GM12878 (cell line): ENCODE measurements around the gene BICDL2. TPM values are rescaled to one million over a fixed set of nuclear protein-coding genes. Genes with fewer than 3 reads are reported as not detected.
"Not testable (repeated sequence)": the region's sequence is repeated elsewhere in the genome, so short reads cannot be mapped to it uniquely, and the experiment has no call there.

Experiments used
- ATAC-seq: fragments of 200-7000 bp; cut with Tn5 transposase; 3 replicates; pipeline ENCODE4 v1.9.1; 2020; ENCODE audit warnings: mild to moderate bottlenecking, moderate library complexity
- BruUV-seq: library from RNA; stranded (reverse); fragments of 400-500 nt; replicated peaks from 2 replicates; lab custom pipeline; 2021; lab: Mats Ljungman, UMichigan
- CTCF ChIA-PET: fragments of 300-600 bp; sonication (Branson Sonifier 250); formaldehyde crosslinking; extraction: SDS; loops from one replicate; lab custom pipeline; 2021; ENCODE audit warnings: inconsistent platforms; lab: Yijun Ruan, JAX
- POLR2A ChIA-PET: fragments of 350-600 bp; formaldehyde crosslinking; extraction: SDS; loops from one replicate; lab custom pipeline; 2021; ENCODE audit warnings: inconsistent platforms; lab: Charles Lee
- RAD21 ChIA-PET: fragments of 300-600 bp; sonication (Branson Sonifier 250); formaldehyde crosslinking; loops from one replicate; lab custom pipeline; 2023; ENCODE audit warnings: antibody characterized with exemption; ENCODE audit not compliant: unreplicated experiment; lab: Charles Lee
- SMC1A ChIA-PET: fragments of 300-600 bp; sonication (Branson Sonifier 250); formaldehyde crosslinking; loops from one replicate; lab custom pipeline; 2023; ENCODE audit not compliant: unreplicated experiment, uncharacterized antibody; lab: Charles Lee
- DNase-seq: peaks from one replicate; pipeline ENCODE4 v3.0.0-alpha.2; 2011; ENCODE audit warnings: low read depth, low spot score
- FAIRE-seq: peaks from 3 replicates; lab custom pipeline; 2011; peaks lifted over from hg19 to GRCh38; lab: Jason Lieb, UNC
- H2AFZ ChIP-seq: 2 replicates; pipeline ENCODE4 v1.6.0; 2011; ENCODE audit warnings: low read depth, low read length, control low read depth; ENCODE audit not compliant: control insufficient read depth
- H3K27ac ChIP-seq: 2 replicates; pipeline ENCODE4 v1.5.1; 2011; ENCODE audit warnings: control low read depth; ENCODE audit not compliant: control insufficient read depth, insufficient read depth
- H3K27me3 ChIP-seq, 2 experiments: replicated peaks in 1 of 2; 2 replicates each; pipeline versions ENCODE4 v1.6.0 to v1.6.1; 2011; ENCODE audit warnings: low read length in 1 of 2; ENCODE audit not compliant: control insufficient read depth in 2 of 2, insufficient read depth in 2 of 2
- H3K36me3 ChIP-seq, 2 experiments: 2 replicates each; pipeline ENCODE4 v1.5.1; 2011; ENCODE audit warnings: low read length in 1 of 2; ENCODE audit not compliant: control insufficient read depth in 2 of 2, insufficient read depth in 2 of 2
- H3K4me1 ChIP-seq: 2 replicates; pipeline ENCODE4 v1.6.1; 2011; ENCODE audit warnings: mild to moderate bottlenecking, low read length, moderate library complexity, mixed read lengths; ENCODE audit not compliant: control insufficient read depth, insufficient read depth
- H3K4me2 ChIP-seq: 2 replicates; pipeline ENCODE4 v1.6.0; 2011; ENCODE audit warnings: control low read depth; ENCODE audit not compliant: control insufficient read depth, insufficient read depth
- H3K4me3 ChIP-seq: fragments of 200-600 bp; sonication (generic); 2 replicates; pipeline ENCODE4 v1.5.1; 2016
- H3K79me2 ChIP-seq: 2 replicates; pipeline ENCODE4 v1.6.0; 2011; ENCODE audit warnings: low read length; ENCODE audit not compliant: control insufficient read depth, insufficient read depth
- H3K9ac ChIP-seq: 2 replicates; pipeline ENCODE4 v1.8.0; 2011; ENCODE audit warnings: low read length, control low read depth, mixed read lengths; ENCODE audit not compliant: control insufficient read depth, insufficient read depth
- H3K9me3 ChIP-seq: replicated peaks from 3 replicates; pipeline ENCODE4 v1.5.1; 2011; ENCODE audit warnings: mild to moderate bottlenecking, low read length; ENCODE audit not compliant: control insufficient read depth, insufficient read depth
- H4K20me1 ChIP-seq: 2 replicates; pipeline ENCODE4 v1.6.0; 2011; ENCODE audit not compliant: control insufficient read depth, insufficient read depth
- ATF3 ChIP-seq: IDR thresholded peaks from 2 replicates; pipeline ENCODE4 v1.6.1; 2011; ENCODE audit warnings: low read depth, mild to moderate bottlenecking, low read length, moderate library complexity, borderline replicate concordance; ENCODE audit errors: extremely low read depth
- CREB1 ChIP-seq: IDR thresholded peaks from 2 replicates; pipeline ENCODE4 v1.6.1; 2012; ENCODE audit warnings: low read depth, mild to moderate bottlenecking, inconsistent platforms
- CREM ChIP-seq: IDR thresholded peaks from 2 replicates; pipeline ENCODE4 v1.6.1; 2014; ENCODE audit warnings: antibody characterized with exemption, low read depth
- GABPA ChIP-seq: IDR thresholded peaks from 2 replicates; pipeline ENCODE4 v1.6.1; 2014; ENCODE audit warnings: antibody characterized with exemption, low read depth, mild to moderate bottlenecking, inconsistent platforms
- KLF5 ChIP-seq: fragments of 450-650 bp; IDR thresholded peaks from 2 replicates; pipeline ENCODE4 v1.6.1; 2014; ENCODE audit warnings: mild to moderate bottlenecking; ENCODE audit not compliant: partially characterized antibody
- MEF2B ChIP-seq: fragments of 450-650 bp; IDR thresholded peaks from 2 replicates; pipeline ENCODE4 v1.6.1; 2018; ENCODE audit warnings: mild to moderate bottlenecking, moderate library complexity; ENCODE audit not compliant: partially characterized antibody, poor library complexity, severe bottlenecking
- POU2F2 ChIP-seq: IDR thresholded peaks from 3 replicates; pipeline ENCODE4 v1.6.1; 2011; ENCODE audit warnings: low read depth, mild to moderate bottlenecking, low read length, borderline replicate concordance
- RAD51 ChIP-seq: fragments of 450-650 bp; IDR thresholded peaks from 2 replicates; pipeline ENCODE4 v1.6.1; 2016; ENCODE audit warnings: moderate library complexity, mild to moderate bottlenecking, inconsistent platforms
- RBBP5 ChIP-seq: fragments of 200-600 bp; sonication (generic); conservative IDR thresholded peaks from 2 replicates; pipeline ENCODE4 v1.6.1; 2016
- SRF ChIP-seq, 2 experiments: IDR thresholded peaks; 2 replicates each; pipeline ENCODE4 v1.6.1; 2011; ENCODE audit warnings: low read depth in 2 of 2, low read length in 2 of 2, mild to moderate bottlenecking in 1 of 2, moderate library complexity in 1 of 2
- ZNF24 ChIP-seq: fragments of 450-650 bp; IDR thresholded peaks from 2 replicates; pipeline ENCODE4 v1.6.1; 2017; ENCODE audit warnings: antibody characterized with exemption, mild to moderate bottlenecking
- WGBS: methylation state at CpG from one replicate; pipeline ENCODE4 v1.1.6; 2016; ENCODE audit warnings: low lambda C conversion rate; ENCODE audit not compliant: insufficient replicate concordance, insufficient coverage; ENCODE audit errors: missing lambda C conversion rate; 5-methylcytosine and 5-hydroxymethylcytosine counted together
- in situ Hi-C: fragments of 300-500 bp; cut with MboI; formaldehyde crosslinking; loops from 9 replicates; pipeline ENCODE4 v1.14.3; 2018; ENCODE audit warnings: mixed read lengths
- intact Hi-C: fragments of 100-400 bp; cut with micrococcal nuclease; formaldehyde crosslinking; loops from one replicate; pipeline ENCODE4 v1.14.2; 2022; ENCODE audit not compliant: unreplicated experiment
- polyA plus RNA-seq, 11 experiments: library from polyadenylated mRNA; depleted of rRNA in 4 of 11; unstranded in 6 of 11; stranded (reverse) in 5 of 11; fragments of >200 nt; fragmentation: Nextera tagmentation in 4 of 11; fragmentation: Illumina TruSeq in 1 of 11; extraction: Ambion mirVana in 4 of 11; extraction: Trizol in 1 of 11; gene quantifications; 1 replicate in 1 of 11; 2 replicates in 10 of 11; pipeline versions ENCODE4 v1.2.1 to v1.2.3, GENCODE V29; 2011 to 2016; ENCODE audit warnings: inconsistent platforms in 2 of 11, missing spikeins in 2 of 11, low read depth in 1 of 11
- total RNA-seq, 4 experiments: library from RNA; depleted of rRNA in 3 of 4; stranded (reverse); fragments of >200 nt in 3 of 4; fragmentation: Illumina TruSeq in 1 of 4; extraction: Trizol in 1 of 4; gene quantifications; 2 replicates each; pipeline versions ENCODE4 v1.2.1 to v1.2.3, GENCODE V29; 2013 to 2021

BICDL2 gene
- total and polyA plus RNA-seq, 10 of the 15 experiments (the other 5 are each of a cell fraction or from before 2014, with no cell fraction given): not detected

- 48% methylated on average over 17 of the region's 17 CpGs for WGBS
- in situ Hi-C loops: no loop called here
- Histone ChIP-seq H4K20me1 (no peaks in the 10 kb centered on the region), H3K9me3 (no peaks in the 10 kb centered on the region), H2AFZ (no peak overlapping the region), H3K27me3 (no peaks in the 10 kb centered on the region), H3K4me2 (0 out of 2 replicates have a peak overlapping the region, but pooled peaks have one; percentile 9), H3K9ac (no peak overlapping the region), H3K27ac (no peak overlapping the region), H3K79me2 (no peaks in the 10 kb centered on the region), H3K4me1 (peaks cover 16% of the 10 kb centered on the region), H3K4me3 (no peak overlapping the region)
- ChIA-PET POLR2A (no interaction called here), SMC1A (interaction anchor here (1.7 kb wide), 1 partner anchor 23 kb away, joined by 5 read pairs; no protein-coding TSS in a partner anchor), RAD21 (no interaction called here), CTCF (interaction anchor here (1.1 to 1.7 kb wide), 2 partner anchors 23 to 51 kb away, joined by 4 read pairs; no protein-coding TSS in a partner anchor)
- intact Hi-C loops: no loop called here
- BruUV-seq: no TSS peak
- ATAC-seq (no peak), FAIRE-seq (no peak)
- TF ChIP-seq ATF3 (no peak), RAD51 (no peak), CREB1 (peak; percentile 82), ZNF24 (no peak), CREM (peak; percentile 42; the same call in 1 of the 2 replicates), GABPA (peak; percentile 71; the same call in 1 of the 2 replicates), RBBP5 (no peak), SRF (IDR thresholded peaks at IDR 0.05; ENCODE audit: low read depth in 2 of 2, low read length in 2 of 2) (no peak), KLF5 (no peak), MEF2B (no peak), POU2F2 (no peak)
- TF ChIP-seq, all 136 proteins: peak for 3
- no peak for DNase-seq
- H3K36me3 ChIP-seq: no peaks in the 10 kb centered on the region
Observed at GRCh38 chr16:3054965-3055733, 18.4 kb upstream of the BICDL2 start.

- ATAC-seq: peak; percentile 54
- FAIRE-seq, in situ Hi-C loops, SMC1A ChIA-PET, DNase-seq, H3K4me3 ChIP-seq, intact Hi-C loops, CTCF ChIA-PET, H4K20me1 ChIP-seq, H3K9me3 ChIP-seq, H3K79me2 ChIP-seq, H3K27me3 ChIP-seq, BruUV-seq, H2AFZ ChIP-seq, H3K27ac ChIP-seq, H3K9ac ChIP-seq, POLR2A ChIA-PET, H3K36me3 ChIP-seq, RAD21 ChIA-PET, H3K4me2 ChIP-seq: not testable (repeated sequence)
- 79% methylated on average over 13 of the region's 13 CpGs for WGBS
- peaks cover 12% of the 10 kb centered on the region for H3K4me1 ChIP-seq
Observed at GRCh38 chr16:3053330-3053710, 16.6 kb upstream of the BICDL2 start.
